Lung (tissue), 12 donors: ENCODE measurements around the gene HOXC9. TPM values are rescaled to one million over a fixed set of nuclear protein-coding genes. Genes with fewer than 3 reads are reported as not detected.

Experiments used
- ATAC-seq: fragments of 200-7000 bp; cut with Tn5 transposase; one replicate; pipeline ENCODE4 v1.9.1; 2020; ENCODE audit warnings: moderate number of reproducible peaks; ENCODE audit not compliant: insufficient read depth, low FRiP score
- DNase-seq, 3 donors: peaks; one replicate each; pipeline ENCODE4 v3.0.0-alpha.2; 2013 to 2017
- H3K27ac ChIP-seq, 2 donors: one replicate each; pipeline ENCODE4 v1.5.1; 2013; ENCODE audit warnings: mild to moderate bottlenecking in 2 of 2, moderate library complexity in 2 of 2, control low read depth in 1 of 2, inconsistent platforms in 1 of 2, low read depth in 1 of 2, low read length in 1 of 2
- H3K27me3 ChIP-seq, 3 donors: one replicate each; pipeline ENCODE4 v1.5.1; 2013; ENCODE audit warnings: low read length in 2 of 3; ENCODE audit not compliant: control insufficient read depth in 3 of 3, insufficient read depth in 3 of 3
- H3K36me3 ChIP-seq, 4 donors: one replicate each; pipeline ENCODE4 v1.5.1; 2013; ENCODE audit warnings: low read length in 4 of 4, mild to moderate bottlenecking in 1 of 4, moderate library complexity in 1 of 4; ENCODE audit not compliant: control insufficient read depth in 4 of 4, insufficient read depth in 4 of 4
- H3K4me1 ChIP-seq, 5 donors: one replicate each; pipeline ENCODE4 v1.5.1; 2013; ENCODE audit warnings: low read length in 5 of 5, mild to moderate bottlenecking in 2 of 5, moderate library complexity in 1 of 5; ENCODE audit not compliant: control insufficient read depth in 5 of 5, insufficient read depth in 5 of 5
- H3K4me3 ChIP-seq: one replicate; pipeline ENCODE4 v1.5.1; 2013; ENCODE audit warnings: mild to moderate bottlenecking, control low read depth, moderate library complexity
- H3K9ac ChIP-seq, 2 donors: one replicate each; pipeline ENCODE4 v1.5.1; 2013; ENCODE audit warnings: low read length in 2 of 2, control low read depth in 1 of 2; ENCODE audit not compliant: insufficient read depth in 1 of 2
- H3K9me3 ChIP-seq, 4 donors: one replicate each; pipeline ENCODE4 v1.5.1; 2013; ENCODE audit warnings: low read length in 3 of 4, mild to moderate bottlenecking in 1 of 4, moderate library complexity in 1 of 4; ENCODE audit not compliant: control insufficient read depth in 4 of 4, insufficient read depth in 3 of 4
- WGBS, 2 donors: extraction: QIAGEN DNeasy Blood & Tissue Kit; methylation state at CpG; one replicate each; pipeline ENCODE4 v1.1.7; 2013; 5-methylcytosine and 5-hydroxymethylcytosine counted together
- polyA plus RNA-seq, 2 donors: library from polyadenylated mRNA; stranded (reverse); fragments of 200-250 nt; gene quantifications; one replicate each; pipeline ENCODE4 v1.2.1, GENCODE V29; 2013
- total RNA-seq, 2 donors: library from RNA; depleted of rRNA in 1 of 2; stranded (reverse); fragments of >200 nt in 1 of 2; gene quantifications; one replicate each; pipeline ENCODE4 v1.2.1, GENCODE V29; 2014 to 2021
- TF ChIP-seq, protein P1 (sequence below): IDR thresholded peaks from 2 replicates; pipeline ENCODE4 v1.5.1; 2012; ENCODE audit warnings: mild to moderate bottlenecking; ENCODE audit errors: control extremely low read depth, extremely low read depth
- donor health status: control.
- donor health status: control.
- donor health status: Bipolar disorder and iron deficiency.
- donor health status: healthy.
- donor health status: DM: yes; HTN: yes; CAD: no.

The HOXC9 gene
- total and polyA plus RNA-seq, 4 donors = 0.08 to 0.18 TPM; not detected in 2

DNA sequence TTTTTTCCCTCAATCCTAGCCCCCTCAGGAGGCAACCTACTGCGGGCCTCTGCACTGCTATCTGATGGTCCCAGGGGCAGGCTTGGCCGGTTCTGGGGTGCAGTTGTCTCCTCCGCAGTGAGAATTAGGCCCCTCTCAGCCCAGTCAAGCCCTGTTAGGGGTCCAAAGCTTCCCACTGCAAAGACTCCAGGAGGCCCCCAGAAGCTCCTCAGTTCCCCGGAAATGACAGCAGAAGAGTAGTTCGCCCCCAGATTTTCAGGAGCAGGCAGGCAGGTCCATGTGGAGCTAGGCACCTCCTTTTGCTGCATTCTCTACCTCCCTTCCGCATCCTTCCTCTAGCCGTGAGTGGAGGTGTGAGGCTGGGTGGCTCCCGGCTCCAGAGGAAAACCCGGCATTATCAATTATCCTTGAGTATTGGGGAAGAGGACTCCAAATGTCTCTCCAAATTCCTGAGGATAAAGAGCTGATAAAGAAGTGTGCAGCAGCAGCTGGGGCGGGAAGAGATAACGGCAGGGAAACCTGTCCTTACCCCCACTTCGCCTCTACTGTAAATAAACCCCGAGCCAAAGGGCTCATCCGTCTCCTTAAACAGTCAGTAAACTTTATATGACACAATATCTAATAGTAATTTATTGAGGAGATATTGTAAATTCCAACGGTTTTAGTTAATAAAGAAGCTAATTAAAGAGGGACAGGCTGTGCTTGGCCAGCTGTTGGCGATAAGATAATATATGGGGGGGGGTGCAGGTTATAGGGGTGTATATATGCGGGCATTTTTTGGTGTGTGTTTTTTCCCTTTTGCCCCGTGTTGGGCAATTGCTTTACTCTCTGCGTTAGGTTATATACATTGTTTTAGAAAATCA, 45.9 kb upstream of the HOXC9 start:
- TF ChIP-seq, protein P1, sequence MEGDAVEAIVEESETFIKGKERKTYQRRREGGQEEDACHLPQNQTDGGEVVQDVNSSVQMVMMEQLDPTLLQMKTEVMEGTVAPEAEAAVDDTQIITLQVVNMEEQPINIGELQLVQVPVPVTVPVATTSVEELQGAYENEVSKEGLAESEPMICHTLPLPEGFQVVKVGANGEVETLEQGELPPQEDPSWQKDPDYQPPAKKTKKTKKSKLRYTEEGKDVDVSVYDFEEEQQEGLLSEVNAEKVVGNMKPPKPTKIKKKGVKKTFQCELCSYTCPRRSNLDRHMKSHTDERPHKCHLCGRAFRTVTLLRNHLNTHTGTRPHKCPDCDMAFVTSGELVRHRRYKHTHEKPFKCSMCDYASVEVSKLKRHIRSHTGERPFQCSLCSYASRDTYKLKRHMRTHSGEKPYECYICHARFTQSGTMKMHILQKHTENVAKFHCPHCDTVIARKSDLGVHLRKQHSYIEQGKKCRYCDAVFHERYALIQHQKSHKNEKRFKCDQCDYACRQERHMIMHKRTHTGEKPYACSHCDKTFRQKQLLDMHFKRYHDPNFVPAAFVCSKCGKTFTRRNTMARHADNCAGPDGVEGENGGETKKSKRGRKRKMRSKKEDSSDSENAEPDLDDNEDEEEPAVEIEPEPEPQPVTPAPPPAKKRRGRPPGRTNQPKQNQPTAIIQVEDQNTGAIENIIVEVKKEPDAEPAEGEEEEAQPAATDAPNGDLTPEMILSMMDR = no peak
- Histone ChIP-seq H3K27ac (no peak overlapping the region), H3K9ac (no peak overlapping the region), H3K9me3 (peaks cover 0 to 8% (median 0%) of the 10 kb centered on the region in 4 donors), H3K4me3 (no peak overlapping the region), H3K36me3 (no peaks in the 10 kb centered on the region), H3K4me1 (peaks cover 0 to 2% (median 0%) of the 10 kb centered on the region in 5 donors), H3K27me3 (peaks cover 19 to 97% (median 96%) of the 10 kb centered on the region in 3 donors)
- DNase-seq = no peak
- no peak for ATAC-seq
- WGBS, 2 donors = 8 to 10% methylated on average over 19 of the region's 19 CpGs

DNA sequence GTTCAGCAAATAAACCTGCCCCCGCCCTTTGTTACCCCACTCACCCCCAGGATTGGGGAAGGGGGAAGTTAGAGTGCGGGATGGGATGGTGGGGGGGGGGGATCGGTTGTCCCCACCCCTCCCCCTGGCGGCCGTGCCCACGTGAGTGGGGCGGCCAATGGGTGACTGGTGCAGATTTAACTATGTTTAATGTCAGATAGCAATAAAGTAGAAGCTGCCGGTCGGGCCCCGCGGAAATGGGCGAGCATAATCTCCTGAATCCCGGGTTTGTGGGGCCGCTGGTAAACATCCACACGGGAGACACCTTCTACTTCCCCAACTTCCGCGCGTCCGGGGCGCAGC, 45.3 kb upstream of the HOXC9 start, which contains the start of gene HOXC12:
Gene HOXC12, plus strand, starts transcription at position 210 of the 342 bp plus-strand sequence. Its CDS starts 27 bp downstream, at position 237.
- no peak within 1 kb of the TSS for H3K9ac ChIP-seq
- TF ChIP-seq, protein P1 = no peak
- H3K4me3 ChIP-seq = no peak within 1 kb of the TSS
- H3K36me3 ChIP-seq = no peaks in the 10 kb centered on the region
- no peak within 1 kb of the TSS for H3K27ac ChIP-seq
- ATAC-seq (no peak), DNase-seq (no peak)
- peaks cover 0 to 2% (median 0%) of the 10 kb centered on the region in 5 donors for H3K4me1 ChIP-seq
- peaks cover 0 to 12% (median 0%) of the 10 kb centered on the region in 4 donors for H3K9me3 ChIP-seq
- WGBS, 2 donors = 3 to 6% methylated on average over 20 of the region's 20 CpGs
- H3K27me3 ChIP-seq = peaks cover 19 to 97% (median 96%) of the 10 kb centered on the region in 3 donors

DNA sequence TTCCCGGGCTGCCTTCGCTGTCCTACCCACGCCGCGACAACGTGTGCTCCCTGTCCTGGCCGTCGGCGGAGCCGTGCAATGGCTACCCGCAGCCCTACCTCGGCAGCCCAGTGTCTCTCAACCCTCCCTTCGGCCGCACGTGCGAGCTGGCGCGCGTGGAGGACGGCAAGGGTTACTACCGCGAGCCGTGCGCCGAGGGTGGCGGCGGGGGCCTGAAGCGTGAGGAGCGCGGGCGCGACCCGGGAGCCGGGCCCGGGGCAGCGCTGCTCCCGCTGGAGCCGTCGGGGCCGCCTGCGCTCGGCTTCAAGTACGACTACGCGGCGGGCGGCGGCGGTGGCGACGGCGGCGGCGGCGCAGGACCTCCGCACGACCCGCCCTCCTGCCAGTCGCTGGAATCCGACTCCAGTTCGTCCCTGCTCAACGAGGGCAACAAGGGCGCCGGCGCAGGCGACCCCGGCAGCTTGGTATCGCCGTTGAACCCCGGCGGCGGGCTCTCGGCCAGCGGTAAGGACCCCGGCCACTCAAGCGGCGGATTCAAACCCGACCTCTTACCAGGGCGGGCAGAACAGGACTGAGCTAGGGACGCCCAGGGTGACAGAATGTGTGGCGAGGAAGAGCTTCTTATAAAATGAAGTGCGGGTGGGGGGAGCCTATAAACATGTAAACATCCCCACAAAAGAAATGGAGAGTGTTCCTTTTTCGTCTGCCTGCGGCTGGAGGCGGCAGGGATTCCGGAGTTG, 44.8 kb upstream of the HOXC9 start:
- ATAC-seq (no peak), DNase-seq (no peak)
- TF ChIP-seq, protein P1 = no peak
- Histone ChIP-seq H3K9ac (no peak overlapping the region), H3K27me3 (peaks cover 19 to 97% (median 96%) of the 10 kb centered on the region in 3 donors), H3K27ac (no peak overlapping the region), H3K4me3 (no peak overlapping the region), H3K9me3 (peaks cover 0 to 12% (median 0%) of the 10 kb centered on the region in 4 donors), H3K36me3 (no peaks in the 10 kb centered on the region), H3K4me1 (peaks cover 0 to 2% (median 0%) of the 10 kb centered on the region in 5 donors)
- WGBS, 2 donors = 5 to 6% methylated on average over 86 of the region's 86 CpGs
